Occipital lobe (tissue), 3 donors: ENCODE data around the gene SRSF9. TPM values are rescaled to one million over a fixed set of nuclear protein-coding genes. Genes with fewer than 3 reads are reported as not detected.

Experiments
- DNase-seq: peaks from one replicate; lab custom pipeline; 2025; lab: John Stamatoyannopoulos, UW
- small RNA-seq: library from RNA; depleted of rRNA; stranded (forward); fragments of <200 nt; gene quantifications from one replicate; pipeline ENCODE3, GENCODE V24; 2014
- total RNA-seq: library from RNA; depleted of rRNA; stranded (reverse); fragments of >200 nt; gene quantifications from one replicate; pipeline ENCODE4 v1.2.3, GENCODE V29; 2014

SRSF9 gene
- total RNA-seq, 1 donor from 2014 or later = 87.8 TPM

DNA sequence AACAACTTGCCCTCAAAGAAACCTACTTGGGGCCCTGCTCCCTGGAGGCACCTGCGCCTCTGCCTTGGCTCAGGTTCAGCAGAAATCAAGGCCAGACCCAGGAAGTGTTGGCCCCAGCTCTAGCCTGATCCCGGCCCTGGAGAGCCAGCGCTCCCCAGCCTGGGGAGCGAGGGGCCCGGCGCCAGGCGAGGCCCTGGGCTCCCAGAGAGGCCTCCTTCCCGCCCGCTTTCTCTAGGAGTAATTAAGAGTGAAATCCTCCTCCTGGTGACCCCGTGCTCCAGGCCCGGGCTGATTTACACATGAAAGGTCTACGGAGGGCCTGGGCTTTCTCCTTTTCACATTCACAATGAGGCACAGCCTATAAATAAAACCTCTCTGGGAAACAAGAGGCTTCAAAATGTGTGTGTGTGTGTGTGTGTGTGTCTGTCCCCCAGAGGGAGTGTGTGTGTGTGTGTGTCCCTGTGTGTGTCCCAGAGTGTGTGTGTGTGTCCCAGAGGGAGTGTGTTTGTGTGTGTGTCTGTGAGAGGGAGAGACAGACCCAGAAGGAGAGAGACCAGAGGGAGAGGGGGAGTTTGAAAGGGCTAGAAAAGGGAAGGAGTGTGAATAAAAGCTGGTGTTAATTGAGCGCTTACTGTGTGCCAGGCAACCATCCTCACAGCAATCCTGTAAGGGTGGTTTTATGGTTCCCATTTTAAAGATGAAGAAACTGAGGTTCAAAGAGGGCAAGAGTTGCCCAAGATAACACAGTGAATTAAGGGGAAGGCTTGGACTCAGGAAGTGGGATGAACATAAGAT, 55.5 kb downstream of the SRSF9 start:
- DNase-seq = no peak

DNA sequence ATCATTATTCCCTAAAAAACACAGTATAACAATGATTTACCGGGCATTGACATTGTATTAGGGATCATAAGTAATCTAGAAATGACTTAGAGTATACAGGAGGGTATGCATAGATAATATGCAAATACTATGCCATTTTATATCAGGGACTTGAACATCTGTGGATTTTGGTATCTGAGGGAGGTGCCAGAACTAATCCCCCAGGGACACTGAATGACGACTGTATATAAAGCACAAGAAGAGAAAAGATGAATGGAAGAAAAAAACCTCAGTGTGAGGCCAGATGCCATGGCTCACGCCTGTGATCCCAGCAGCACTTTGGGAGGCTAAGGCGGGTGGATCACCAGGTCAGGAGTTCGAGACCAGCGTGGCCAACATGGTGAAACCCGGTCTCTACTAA, 57.1 kb downstream of the SRSF9 start:
- no peak for DNase-seq

Small RNA genes within 50 kb of the gene (small RNA-seq; reads per million reads assigned to genes)
- gene RF00019 = not detected

Other genes starting within 250 kb of the SRSF9 start
- gene PXN, start 204.0 kb downstream of the SRSF9 start, total RNA-seq = 2.8 TPM
- under 0.01 TPM for gene RNU4-2, start 177.8 kb downstream of the SRSF9 start, total RNA-seq
- gene RNU4-1, start 176.5 kb downstream of the SRSF9 start, total RNA-seq = under 0.01 TPM
- gene SIRT4, start 167.4 kb downstream of the SRSF9 start, total RNA-seq = 4.5 TPM
- gene PLA2G1B, start 142.0 kb downstream of the SRSF9 start, total RNA-seq = not detected
- 7.5 TPM for gene MSI1, start 100.6 kb downstream of the SRSF9 start, total RNA-seq
- gene COX6A1, start 31.6 kb downstream of the SRSF9 start, total RNA-seq = 367 TPM
- 10.0 TPM for gene TRIAP1, start 23.4 kb downstream of the SRSF9 start, total RNA-seq
- 27.6 TPM for gene GATC, start 23.3 kb downstream of the SRSF9 start, total RNA-seq
- 252 TPM for gene DYNLL1, start 26.4 kb upstream of the SRSF9 start, total RNA-seq
- gene COQ5, start 59.4 kb upstream of the SRSF9 start, total RNA-seq = 20.6 TPM
- gene RNF10, start 64.6 kb upstream of the SRSF9 start, total RNA-seq = 77.7 TPM
- 34.6 TPM for gene POP5, start 111.7 kb upstream of the SRSF9 start, total RNA-seq
- 3.1 TPM for gene CABP1, start 170.9 kb upstream of the SRSF9 start, total RNA-seq
- 41.5 TPM for gene MLEC, start 217.4 kb upstream of the SRSF9 start, total RNA-seq
- gene UNC119B, start 240.7 kb upstream of the SRSF9 start, total RNA-seq = 11.9 TPM